PFSK-1 (cell line): ENCODE data around the gene C5orf15.
A peak's percentile ranks its signal among the peaks of the same experiment; 100 is the strongest.

Experiments used
- FOXP2 ChIP-seq: optimal IDR thresholded peaks from 2 replicates; pipeline ENCODE3; 2011; ENCODE audit warnings: borderline replicate concordance, control low read depth, inconsistent platforms; ENCODE audit not compliant: insufficient read depth; ENCODE audit errors: extremely low read length, extremely low read depth
- POLR2AphosphoS5 ChIP-seq: IDR thresholded peaks from 2 replicates; pipeline ENCODE4 v1.6.1; 2012; ENCODE audit warnings: low read depth, mild to moderate bottlenecking, control low read depth, low read length, moderate library complexity
- SIN3A ChIP-seq: IDR thresholded peaks from 2 replicates; pipeline ENCODE4 v1.6.1; 2012; ENCODE audit warnings: mild to moderate bottlenecking, low read length, moderate library complexity, borderline replicate concordance; ENCODE audit not compliant: insufficient read depth
- TAF1 ChIP-seq: IDR thresholded peaks from 2 replicates; pipeline ENCODE4 v1.6.1; 2012; ENCODE audit warnings: low read length, control low read depth, borderline replicate concordance; ENCODE audit not compliant: insufficient read depth
- TF ChIP-seq, protein P1 (sequence below), 2 experiments: IDR thresholded peaks; 2 replicates each; pipeline versions ENCODE4 v1.6.1 to v1.8.0; 2011 to 2012; ENCODE audit warnings: low read depth in 2 of 2, low read length in 2 of 2, control low read depth in 1 of 2, inconsistent platforms in 1 of 2, mild to moderate bottlenecking in 1 of 2, moderate library complexity in 1 of 2; ENCODE audit not compliant: insufficient read depth in 1 of 2

Gene C5orf15

DNA sequence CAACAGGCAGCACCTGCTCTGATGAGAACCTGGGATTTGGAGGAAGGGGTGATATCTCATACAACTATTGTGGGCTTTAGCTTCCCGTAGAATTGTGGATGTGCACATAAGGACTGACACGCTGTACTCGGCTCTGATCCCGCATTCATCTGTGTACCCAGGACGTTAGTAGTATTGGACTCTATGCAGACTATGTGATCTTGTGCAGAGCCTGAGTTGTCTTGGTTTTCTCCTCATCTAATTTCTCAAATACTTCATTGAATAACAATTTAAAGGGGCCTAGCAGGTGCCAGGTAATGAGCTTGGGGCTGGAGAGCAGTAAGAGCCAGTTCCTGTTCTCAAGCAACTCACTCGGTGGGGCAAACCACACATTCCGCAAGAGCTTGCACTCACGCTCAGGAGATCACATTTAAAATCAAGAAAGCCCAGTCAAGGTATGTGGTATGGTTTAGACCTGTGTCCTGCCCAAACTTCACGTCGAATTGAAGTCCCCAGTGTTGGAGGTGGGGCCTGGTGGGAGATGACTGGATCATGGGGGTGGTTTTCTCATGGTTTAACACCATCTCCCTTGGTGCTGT, 14.8 kb downstream of the C5orf15 start:
- TF ChIP-seq POLR2AphosphoS5 (no peak), FOXP2 (no peak), SIN3A (no peak), TAF1 (no peak)
- TF ChIP-seq, protein P1, sequence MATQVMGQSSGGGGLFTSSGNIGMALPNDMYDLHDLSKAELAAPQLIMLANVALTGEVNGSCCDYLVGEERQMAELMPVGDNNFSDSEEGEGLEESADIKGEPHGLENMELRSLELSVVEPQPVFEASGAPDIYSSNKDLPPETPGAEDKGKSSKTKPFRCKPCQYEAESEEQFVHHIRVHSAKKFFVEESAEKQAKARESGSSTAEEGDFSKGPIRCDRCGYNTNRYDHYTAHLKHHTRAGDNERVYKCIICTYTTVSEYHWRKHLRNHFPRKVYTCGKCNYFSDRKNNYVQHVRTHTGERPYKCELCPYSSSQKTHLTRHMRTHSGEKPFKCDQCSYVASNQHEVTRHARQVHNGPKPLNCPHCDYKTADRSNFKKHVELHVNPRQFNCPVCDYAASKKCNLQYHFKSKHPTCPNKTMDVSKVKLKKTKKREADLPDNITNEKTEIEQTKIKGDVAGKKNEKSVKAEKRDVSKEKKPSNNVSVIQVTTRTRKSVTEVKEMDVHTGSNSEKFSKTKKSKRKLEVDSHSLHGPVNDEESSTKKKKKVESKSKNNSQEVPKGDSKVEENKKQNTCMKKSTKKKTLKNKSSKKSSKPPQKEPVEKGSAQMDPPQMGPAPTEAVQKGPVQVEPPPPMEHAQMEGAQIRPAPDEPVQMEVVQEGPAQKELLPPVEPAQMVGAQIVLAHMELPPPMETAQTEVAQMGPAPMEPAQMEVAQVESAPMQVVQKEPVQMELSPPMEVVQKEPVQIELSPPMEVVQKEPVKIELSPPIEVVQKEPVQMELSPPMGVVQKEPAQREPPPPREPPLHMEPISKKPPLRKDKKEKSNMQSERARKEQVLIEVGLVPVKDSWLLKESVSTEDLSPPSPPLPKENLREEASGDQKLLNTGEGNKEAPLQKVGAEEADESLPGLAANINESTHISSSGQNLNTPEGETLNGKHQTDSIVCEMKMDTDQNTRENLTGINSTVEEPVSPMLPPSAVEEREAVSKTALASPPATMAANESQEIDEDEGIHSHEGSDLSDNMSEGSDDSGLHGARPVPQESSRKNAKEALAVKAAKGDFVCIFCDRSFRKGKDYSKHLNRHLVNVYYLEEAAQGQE (IDR thresholded peaks at IDR 0.05; ENCODE audit: insufficient read depth in 1 of 2, low read depth in 2 of 2, low read length in 2 of 2), result no peak

DNA sequence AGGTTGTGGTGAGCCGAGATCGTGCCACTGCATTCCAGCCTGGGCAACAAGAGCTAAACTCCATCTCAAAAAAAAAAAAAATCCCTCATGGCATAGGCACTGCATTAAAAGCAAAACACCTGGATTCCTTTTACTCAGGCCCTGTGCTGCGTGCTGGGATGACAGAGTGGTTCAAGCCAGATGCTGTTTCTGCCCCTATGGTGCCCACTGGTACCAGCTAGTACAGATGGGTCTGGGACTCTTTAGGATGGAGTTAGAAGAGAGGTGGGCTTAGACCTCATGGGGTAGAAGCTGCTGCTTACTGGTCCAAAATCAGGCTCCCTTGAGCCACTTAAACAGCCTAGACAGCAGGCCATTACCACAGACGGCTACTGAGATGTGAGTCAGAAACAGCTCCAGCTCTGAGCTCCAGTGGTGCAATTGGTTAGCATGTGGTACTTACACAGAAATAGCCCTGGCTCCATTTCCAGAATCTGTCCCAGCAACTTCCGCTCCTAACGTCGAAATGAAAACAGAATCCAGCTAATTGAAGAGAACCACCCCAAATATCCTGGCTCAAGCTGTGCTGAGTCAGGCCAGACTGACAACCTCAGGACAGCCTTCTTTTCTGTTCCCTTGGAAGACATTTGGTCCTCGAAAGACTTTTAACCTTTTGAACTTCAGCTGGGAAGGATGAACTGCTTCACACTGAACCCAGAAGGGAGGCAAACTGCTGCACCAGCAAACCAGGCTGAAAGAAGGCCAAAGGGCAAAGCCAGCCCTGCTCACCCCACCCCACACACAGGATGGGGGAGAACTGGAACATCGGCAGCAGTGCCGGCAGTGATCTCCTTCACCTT, 15.5 kb downstream of the C5orf15 start:
- TF ChIP-seq POLR2AphosphoS5 (no peak), TAF1 (no peak), SIN3A (peak; percentile 47; the same call in 1 of the 2 replicates)
- TF ChIP-seq, protein P1 (IDR thresholded peaks at IDR 0.05; ENCODE audit: insufficient read depth in 1 of 2, low read depth in 2 of 2, low read length in 2 of 2), result peak in 1 of 2 experiments; percentile 66; a peak in 2 of 4 replicates

DNA sequence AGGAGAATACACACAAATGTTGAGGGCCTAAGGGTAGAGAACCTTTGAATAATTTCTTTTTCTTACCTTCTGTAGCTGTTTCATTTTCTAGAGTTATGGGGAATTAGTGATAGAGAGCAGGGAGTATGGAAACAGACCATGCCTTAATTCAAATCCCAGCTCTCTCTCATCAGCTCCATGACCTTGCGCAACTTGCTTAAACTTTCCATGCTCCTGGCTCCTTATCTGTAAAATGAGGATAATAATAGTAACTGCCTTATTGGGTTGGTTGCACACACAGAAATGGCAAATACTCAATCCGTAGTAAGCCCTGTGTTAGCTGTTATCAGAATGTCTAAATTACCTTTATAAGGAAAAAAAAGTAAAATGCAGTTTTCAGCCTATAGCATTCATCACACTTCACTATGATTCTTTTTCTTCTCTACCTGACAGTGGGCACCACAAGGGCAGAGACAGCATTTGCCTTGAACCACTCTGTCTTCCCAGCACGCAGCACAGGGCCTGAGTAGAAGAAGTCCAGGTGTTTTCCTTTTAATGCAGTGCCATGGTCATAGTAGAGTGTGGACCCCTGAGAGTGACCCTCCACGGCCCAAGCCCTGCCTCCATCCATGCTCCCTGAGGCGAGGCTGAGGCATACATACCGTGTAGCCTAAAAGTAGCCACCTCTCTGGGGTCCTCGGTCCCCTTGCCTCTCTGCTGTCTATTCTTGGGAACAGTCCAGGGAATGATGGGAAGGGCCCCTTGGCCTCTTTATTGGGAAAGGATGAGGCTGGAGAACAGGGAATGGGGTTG, 17.4 kb downstream of the C5orf15 start:
- no peak for TF ChIP-seq FOXP2
- TF ChIP-seq, protein P1 (IDR thresholded peaks at IDR 0.05; ENCODE audit: insufficient read depth in 1 of 2, low read depth in 2 of 2, low read length in 2 of 2), result no peak

DNA sequence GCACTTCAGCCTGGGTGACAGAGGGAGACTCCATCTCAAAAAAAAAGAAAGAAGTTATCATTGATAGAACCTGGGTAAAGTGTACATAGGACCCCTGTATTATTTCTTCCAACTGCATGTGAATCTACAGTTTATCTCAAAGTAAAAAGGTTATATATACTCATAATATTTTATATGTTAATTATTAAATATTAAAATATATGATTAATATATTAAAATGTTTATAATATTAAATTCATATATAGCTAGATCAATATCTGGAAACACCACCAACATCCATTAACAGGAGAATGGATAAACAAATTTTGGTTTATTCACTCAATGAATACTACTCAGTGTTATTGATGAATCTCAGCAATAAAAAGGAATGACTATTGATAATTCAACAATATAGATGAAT, 19.7 kb downstream of the C5orf15 start:
- TF ChIP-seq SIN3A, result no peak
- TF ChIP-seq TAF1, result no peak
- no peak for TF ChIP-seq FOXP2
- TF ChIP-seq, protein P1 (IDR thresholded peaks at IDR 0.05; ENCODE audit: insufficient read depth in 1 of 2, low read depth in 2 of 2, low read length in 2 of 2), result no peak
- no peak for TF ChIP-seq POLR2AphosphoS5
